Natural killer cell (primary cell): Measurements from ENCODE around the gene DDAH1. TPM values are rescaled to one million over a fixed set of nuclear protein-coding genes. Genes with fewer than 3 reads are reported as not detected.

ENCODE experiments used
- ATAC-seq, 3 donors: fragments of 150-1000 bp in 2 of 3; fragments of 200-7000 bp in 1 of 3; cut with Tn5 transposase; 1 replicate in 1 of 3; 2 replicates in 2 of 3; pipeline ENCODE4 v1.10.0; 2021; ENCODE audit warnings: mild to moderate bottlenecking in 2 of 3, moderate library complexity in 2 of 3
- DNase-seq, 2 donors: peaks; one replicate each; pipeline versions ENCODE4 v3.0.0 to v3.0.0-alpha.2; 2013 to 2021; ENCODE audit warnings: mixed read lengths in 1 of 2
- H3K27ac ChIP-seq: one replicate; pipeline ENCODE4 v1.5.1; 2013; ENCODE audit warnings: mild to moderate bottlenecking, low read length
- H3K27me3 ChIP-seq: one replicate; pipeline ENCODE4 v1.6.1; 2013; ENCODE audit warnings: low read length; ENCODE audit not compliant: control insufficient read depth, insufficient read depth
- H3K36me3 ChIP-seq: one replicate; pipeline ENCODE4 v1.6.1; 2013; ENCODE audit warnings: low read length; ENCODE audit not compliant: control insufficient read depth, insufficient read depth
- H3K4me1 ChIP-seq: one replicate; pipeline ENCODE4 v1.6.1; 2013; ENCODE audit warnings: low read length; ENCODE audit not compliant: control insufficient read depth, insufficient read depth
- H3K4me3 ChIP-seq: one replicate; pipeline ENCODE4 v1.5.1; 2013; ENCODE audit warnings: low read length
- H3K9me3 ChIP-seq: one replicate; pipeline ENCODE4 v1.6.1; 2013; ENCODE audit warnings: low read length; ENCODE audit not compliant: control insufficient read depth, insufficient read depth
- H3K27ac Mint-ChIP-seq, 2 donors: one replicate each; pipeline ENCODE4 v1.8.0; 2022; ENCODE audit warnings: mild to moderate bottlenecking in 2 of 2, mixed read lengths in 2 of 2, moderate library complexity in 1 of 2
- H3K27me3 Mint-ChIP-seq, 2 donors: one replicate each; pipeline ENCODE4 v1.8.0; 2022; ENCODE audit warnings: low read depth in 2 of 2, mixed read lengths in 2 of 2
- H3K36me3 Mint-ChIP-seq: one replicate; pipeline ENCODE4 v1.8.0; 2022; ENCODE audit warnings: mixed read lengths
- H3K4me1 Mint-ChIP-seq, 2 donors: one replicate each; pipeline ENCODE4 v1.8.0; 2022; ENCODE audit warnings: mixed read lengths in 2 of 2
- H3K4me3 Mint-ChIP-seq: one replicate; pipeline ENCODE4 v1.8.0; 2022; ENCODE audit warnings: mild to moderate bottlenecking, moderate library complexity, mixed read lengths
- H3K9me3 Mint-ChIP-seq, 2 donors: one replicate each; pipeline ENCODE4 v1.8.0; 2022; ENCODE audit warnings: mixed read lengths in 2 of 2
- WGBS: methylation state at CpG from one replicate; pipeline ENCODE4 v1.1.7; 2013; ENCODE audit warnings: missing lambda C conversion rate; ENCODE audit not compliant: insufficient coverage; 5-methylcytosine and 5-hydroxymethylcytosine counted together
- intact Hi-C: fragments of 100-400 bp; cut with micrococcal nuclease; formaldehyde crosslinking; loops from one replicate; pipeline ENCODE4 v1.14.2; 2022
- total RNA-seq, 4 donors: library from RNA; stranded (reverse); fragments of 120-200 nt in 1 of 4; gene quantifications; one replicate each; pipeline versions ENCODE4 v1.2.3 to v1.2.4, GENCODE V29; 2013 to 2022
- TF ChIP-seq, protein P1 (sequence below): fragments of 200-600 bp; IDR thresholded peaks from one replicate; pipeline ENCODE4 v1.8.0; 2022; ENCODE audit warnings: antibody characterized with exemption

Gene DDAH1
- total RNA-seq, 3 donors from 2014 or later (not counting 1 experiment from before 2014, with no cell fraction given) = 0.07 to 0.20 TPM; not detected in 1

DNA sequence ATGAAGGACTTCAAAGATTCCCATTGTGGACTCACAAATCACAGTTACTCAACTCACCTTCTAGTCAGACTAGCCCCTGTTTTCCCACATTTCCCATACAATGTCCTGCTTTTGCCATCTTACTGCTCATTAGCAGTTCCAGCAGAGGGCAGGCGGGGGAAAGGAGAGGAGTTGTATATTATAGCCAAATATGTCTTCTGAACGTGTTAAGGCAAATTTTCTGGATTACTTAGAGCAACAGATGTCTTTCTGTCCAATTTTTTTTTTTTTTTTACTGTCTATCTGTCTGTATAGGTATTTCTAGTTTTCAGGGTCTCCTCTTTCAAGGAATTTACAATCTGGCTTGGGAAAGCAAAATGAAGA is 29.9 kb upstream of the DDAH1 start:
- peaks cover under 1% of the 10 kb centered on the region in 2 donors for H3K9me3 Mint-ChIP-seq
- Histone ChIP-seq H3K36me3 (no peaks in the 10 kb centered on the region), H3K9me3 (no peaks in the 10 kb centered on the region), H3K4me1 (no peaks in the 10 kb centered on the region), H3K27me3 (no peaks in the 10 kb centered on the region), H3K27ac (no peak overlapping the region), H3K4me3 (no peak overlapping the region)
- 85% methylated on average over 2 of the region's 2 CpGs for WGBS
- intact Hi-C loops = no loop called here
- H3K36me3 Mint-ChIP-seq = no peaks in the 10 kb centered on the region
- no peak for DNase-seq
- TF ChIP-seq, protein P1, sequence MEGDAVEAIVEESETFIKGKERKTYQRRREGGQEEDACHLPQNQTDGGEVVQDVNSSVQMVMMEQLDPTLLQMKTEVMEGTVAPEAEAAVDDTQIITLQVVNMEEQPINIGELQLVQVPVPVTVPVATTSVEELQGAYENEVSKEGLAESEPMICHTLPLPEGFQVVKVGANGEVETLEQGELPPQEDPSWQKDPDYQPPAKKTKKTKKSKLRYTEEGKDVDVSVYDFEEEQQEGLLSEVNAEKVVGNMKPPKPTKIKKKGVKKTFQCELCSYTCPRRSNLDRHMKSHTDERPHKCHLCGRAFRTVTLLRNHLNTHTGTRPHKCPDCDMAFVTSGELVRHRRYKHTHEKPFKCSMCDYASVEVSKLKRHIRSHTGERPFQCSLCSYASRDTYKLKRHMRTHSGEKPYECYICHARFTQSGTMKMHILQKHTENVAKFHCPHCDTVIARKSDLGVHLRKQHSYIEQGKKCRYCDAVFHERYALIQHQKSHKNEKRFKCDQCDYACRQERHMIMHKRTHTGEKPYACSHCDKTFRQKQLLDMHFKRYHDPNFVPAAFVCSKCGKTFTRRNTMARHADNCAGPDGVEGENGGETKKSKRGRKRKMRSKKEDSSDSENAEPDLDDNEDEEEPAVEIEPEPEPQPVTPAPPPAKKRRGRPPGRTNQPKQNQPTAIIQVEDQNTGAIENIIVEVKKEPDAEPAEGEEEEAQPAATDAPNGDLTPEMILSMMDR = no peak
- H3K27ac Mint-ChIP-seq = no peak overlapping the region
- H3K4me3 Mint-ChIP-seq = no peak overlapping the region
- peaks cover under 1 to 16% of the 10 kb centered on the region in 2 donors for H3K27me3 Mint-ChIP-seq
- no peaks in the 10 kb centered on the region for H3K4me1 Mint-ChIP-seq
- no peak for ATAC-seq

GRCh38 chr1:85494074-85494903 is 29.3 kb upstream of the DDAH1 start:
- H3K27ac Mint-ChIP-seq = no peak overlapping the region
- H3K9me3 Mint-ChIP-seq = peaks cover 1 to 4% of the 10 kb centered on the region in 2 donors
- H3K27ac ChIP-seq = no peak overlapping the region
- no peak for DNase-seq
- ATAC-seq = no peak
- H3K36me3 ChIP-seq = no peaks in the 10 kb centered on the region
- 88% methylated on average over 1 of the region's 1 CpG for WGBS
- TF ChIP-seq, protein P1 = no peak
- H3K4me3 Mint-ChIP-seq = no peak overlapping the region
- H3K4me1 Mint-ChIP-seq = no peaks in the 10 kb centered on the region
- H3K36me3 Mint-ChIP-seq = no peaks in the 10 kb centered on the region
- H3K27me3 Mint-ChIP-seq = peaks cover 3 to 16% of the 10 kb centered on the region in 2 donors
- H3K9me3 ChIP-seq = no peaks in the 10 kb centered on the region
- intact Hi-C loops = no loop called here
- H3K27me3 ChIP-seq = no peaks in the 10 kb centered on the region
- H3K4me1 ChIP-seq = no peaks in the 10 kb centered on the region
- H3K4me3 ChIP-seq = no peak overlapping the region

- H3K9me3 Mint-ChIP-seq = peaks cover 2 to 4% of the 10 kb centered on the region in 2 donors
- H3K27ac Mint-ChIP-seq = no peak overlapping the region
- TF ChIP-seq, protein P1 = no peak
- no peak overlapping the region for H3K4me3 ChIP-seq
- H3K4me3 Mint-ChIP-seq = no peak overlapping the region
- no peak for DNase-seq
- H3K4me1 Mint-ChIP-seq = no peaks in the 10 kb centered on the region
- no peaks in the 10 kb centered on the region for H3K9me3 ChIP-seq
- H3K36me3 Mint-ChIP-seq = no peaks in the 10 kb centered on the region
- no peaks in the 10 kb centered on the region for H3K36me3 ChIP-seq
- intact Hi-C loops = no loop called here
- 100% methylated on average over 1 of the region's 1 CpG for WGBS
- H3K27ac ChIP-seq = no peak overlapping the region
- no peaks in the 10 kb centered on the region for H3K4me1 ChIP-seq
- peaks cover 8 to 10% of the 10 kb centered on the region in 2 donors for H3K27me3 Mint-ChIP-seq
- no peak for ATAC-seq
- H3K27me3 ChIP-seq = peaks cover 2% of the 10 kb centered on the region
Observed at GRCh38 chr1:85490270-85490985, 25.5 kb upstream of the DDAH1 start.
